Panc1 (cell line): ENCODE data around the gene ZKSCAN4. TPM values are rescaled to one million over a fixed set of nuclear protein-coding genes. Genes with fewer than 3 reads are reported as not detected.

Experiments used
- ATAC-seq: fragments of 200-7000 bp; cut with Tn5 transposase; 2 replicates; pipeline ENCODE4 v1.9.1; 2020; ENCODE audit warnings: mild to moderate bottlenecking, moderate library complexity
- BruUV-seq: library from RNA; stranded (reverse); fragments of 400-500 nt; replicated peaks from 2 replicates; lab custom pipeline; 2021; lab: Mats Ljungman, UMichigan
- CTCF ChIA-PET: fragments of 300-600 bp; sonication (Branson Sonifier 250); formaldehyde crosslinking; loops from one replicate; lab custom pipeline; 2022; ENCODE audit warnings: antibody characterized with exemption; lab: Charles Lee
- POLR2A ChIA-PET: fragments of 300-600 bp; sonication (Branson Sonifier 250); formaldehyde crosslinking; loops from one replicate; lab custom pipeline; 2022; ENCODE audit warnings: antibody characterized with exemption; lab: Charles Lee
- DNase-seq: peaks from one replicate; pipeline ENCODE4 v3.0.0-alpha.2; 2010; ENCODE audit warnings: low read depth, low spot score
- H3K27ac ChIP-seq: 2 replicates; pipeline ENCODE4 v1.5.1; 2011; ENCODE audit warnings: mild to moderate bottlenecking, low read length, inconsistent platforms
- H3K27me3 ChIP-seq: fragments of 200-500 bp; sonication (Bioruptor generic); 2 replicates; pipeline ENCODE4 v1.6.0; 2014; ENCODE audit warnings: low read length, inconsistent platforms; ENCODE audit not compliant: control insufficient read depth, insufficient read depth
- H3K36me3 ChIP-seq: fragments of 200-500 bp; sonication (Bioruptor generic); 2 replicates; pipeline ENCODE4 v1.5.1; 2014; ENCODE audit warnings: inconsistent platforms, mild to moderate bottlenecking, low read length, moderate library complexity; ENCODE audit not compliant: control insufficient read depth, insufficient read depth
- H3K4me1 ChIP-seq: 2 replicates; pipeline ENCODE4 v1.5.1; 2011; ENCODE audit warnings: inconsistent platforms, mild to moderate bottlenecking, low read length, moderate library complexity; ENCODE audit not compliant: control insufficient read depth, insufficient read depth
- H3K4me3 ChIP-seq, 2 experiments: 2 replicates each; pipeline ENCODE4 v1.5.1; 2011 to 2012; ENCODE audit warnings: low read depth in 2 of 2, low read length in 2 of 2, mild to moderate bottlenecking in 2 of 2, inconsistent platforms in 1 of 2, moderate library complexity in 1 of 2
- H3K9me3 ChIP-seq: fragments of 200-500 bp; sonication (Bioruptor generic); 2 replicates; pipeline ENCODE4 v1.5.1; 2014; ENCODE audit warnings: low read depth, mild to moderate bottlenecking, inconsistent platforms, low read length, moderate library complexity; ENCODE audit not compliant: control insufficient read depth, insufficient read depth
- POLR2AphosphoS5 ChIP-seq: IDR thresholded peaks from 2 replicates; pipeline ENCODE4 v1.6.1; 2012; ENCODE audit warnings: mild to moderate bottlenecking, low read depth, low read length, moderate library complexity
- SIN3A ChIP-seq: IDR thresholded peaks from 2 replicates; pipeline ENCODE4 v1.6.1; 2012; ENCODE audit warnings: low read depth, mild to moderate bottlenecking, low read length, moderate library complexity, borderline replicate concordance; ENCODE audit not compliant: insufficient read depth
- TCF7L2 ChIP-seq: IDR thresholded peaks from 2 replicates; pipeline ENCODE4 v1.6.1; 2011; ENCODE audit warnings: mild to moderate bottlenecking, low read depth, low read length, inconsistent platforms
- in situ Hi-C: cut with HindIII; loops from 2 replicates; pipeline ENCODE4 v1.10.0; 2016; ENCODE audit warnings: low sequenced_read_pairs, low pct_unique_long_range_greater_than_20kb
- intact Hi-C: fragments of 100-400 bp; cut with micrococcal nuclease; formaldehyde crosslinking; loops from one replicate; pipeline ENCODE4 v1.10.0; 2022; ENCODE audit not compliant: unreplicated experiment
- total RNA-seq: library from RNA; stranded (reverse); gene quantifications from one replicate; pipeline ENCODE4 v1.2.1, GENCODE V29; 2021; ENCODE audit not compliant: unreplicated experiment
- TF ChIP-seq, protein P1 (sequence below), 2 experiments: IDR thresholded peaks; 2 replicates each; pipeline ENCODE4 v1.6.1; 2011 to 2012; ENCODE audit warnings: low read depth in 2 of 2, control low read depth in 1 of 2, low read length in 1 of 2, mild to moderate bottlenecking in 1 of 2, moderate library complexity in 1 of 2; ENCODE audit not compliant: insufficient read depth in 1 of 2
- TF ChIP-seq, protein P2 (sequence below): fragments of 450-650 bp; IDR thresholded peaks from 2 replicates; pipeline ENCODE4 v1.5.1; 2017; ENCODE audit warnings: mild to moderate bottlenecking

The ZKSCAN4 gene
- total RNA-seq, 1 experiment from 2014 or later, result 4.4 TPM

DNA sequence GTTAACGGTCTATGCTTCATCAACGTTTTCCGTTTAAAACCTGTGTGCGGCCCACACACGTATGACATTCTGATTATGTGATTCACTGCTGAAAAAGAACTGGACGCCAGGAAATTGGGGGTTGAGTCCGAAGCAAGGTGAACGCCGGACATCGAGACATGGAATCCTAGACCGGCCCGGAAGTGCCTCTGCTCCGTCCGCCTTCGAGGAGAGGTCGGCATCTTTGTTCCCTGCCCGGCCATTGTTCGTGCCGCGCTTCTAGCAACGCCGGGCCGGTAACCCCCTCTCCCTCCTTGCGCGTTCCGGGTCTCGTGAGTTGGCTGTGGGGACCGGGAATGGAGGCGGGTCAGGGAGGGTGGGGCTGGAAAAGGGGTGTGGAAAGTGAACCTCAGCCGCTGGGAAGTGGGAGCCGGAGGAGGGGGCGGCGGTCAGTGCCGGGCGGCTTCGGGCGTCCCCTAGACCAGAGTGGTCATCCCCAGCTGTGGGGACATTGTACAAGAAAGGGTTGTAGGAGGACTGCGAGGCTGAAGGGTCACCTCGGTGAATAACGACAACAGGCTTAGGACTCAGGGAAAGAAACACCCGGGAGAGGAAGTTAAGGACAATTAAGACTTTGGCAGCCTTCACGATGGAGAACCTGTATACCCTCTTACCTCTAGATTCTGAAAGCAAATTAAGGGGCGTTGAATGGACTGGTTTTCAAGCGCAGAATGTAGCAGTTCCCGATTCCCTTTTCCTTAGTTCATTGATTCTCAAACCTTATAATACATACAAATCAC, 26.8 kb downstream of the ZKSCAN4 start, which contains the start of gene ZSCAN9:
Gene ZSCAN9, plus strand, starts transcription at position 220 of the 779 bp plus-strand sequence. CDS start 1,810 bp downstream, outside the sequence.
- BruUV-seq, result no TSS peak
- peak; percentile 96 for ATAC-seq
- Histone ChIP-seq H3K4me1 (peaks cover 15% of the 10 kb centered on the region), H3K27ac (peak within 1 kb of the TSS; percentile 98), H3K27me3 (no peaks in the 10 kb centered on the region), H3K9me3 (no peaks in the 10 kb centered on the region), H3K4me3 (peak within 1 kb of the TSS; percentile 77 to 96), H3K36me3 (peaks cover 8% of the 10 kb centered on the region; the same call in 1 of the 2 replicates)
- ChIA-PET POLR2A (no interaction called here), CTCF (no interaction called here)
- no peak for DNase-seq
- in situ Hi-C loops, result no loop called here
- TF ChIP-seq, protein P1, sequence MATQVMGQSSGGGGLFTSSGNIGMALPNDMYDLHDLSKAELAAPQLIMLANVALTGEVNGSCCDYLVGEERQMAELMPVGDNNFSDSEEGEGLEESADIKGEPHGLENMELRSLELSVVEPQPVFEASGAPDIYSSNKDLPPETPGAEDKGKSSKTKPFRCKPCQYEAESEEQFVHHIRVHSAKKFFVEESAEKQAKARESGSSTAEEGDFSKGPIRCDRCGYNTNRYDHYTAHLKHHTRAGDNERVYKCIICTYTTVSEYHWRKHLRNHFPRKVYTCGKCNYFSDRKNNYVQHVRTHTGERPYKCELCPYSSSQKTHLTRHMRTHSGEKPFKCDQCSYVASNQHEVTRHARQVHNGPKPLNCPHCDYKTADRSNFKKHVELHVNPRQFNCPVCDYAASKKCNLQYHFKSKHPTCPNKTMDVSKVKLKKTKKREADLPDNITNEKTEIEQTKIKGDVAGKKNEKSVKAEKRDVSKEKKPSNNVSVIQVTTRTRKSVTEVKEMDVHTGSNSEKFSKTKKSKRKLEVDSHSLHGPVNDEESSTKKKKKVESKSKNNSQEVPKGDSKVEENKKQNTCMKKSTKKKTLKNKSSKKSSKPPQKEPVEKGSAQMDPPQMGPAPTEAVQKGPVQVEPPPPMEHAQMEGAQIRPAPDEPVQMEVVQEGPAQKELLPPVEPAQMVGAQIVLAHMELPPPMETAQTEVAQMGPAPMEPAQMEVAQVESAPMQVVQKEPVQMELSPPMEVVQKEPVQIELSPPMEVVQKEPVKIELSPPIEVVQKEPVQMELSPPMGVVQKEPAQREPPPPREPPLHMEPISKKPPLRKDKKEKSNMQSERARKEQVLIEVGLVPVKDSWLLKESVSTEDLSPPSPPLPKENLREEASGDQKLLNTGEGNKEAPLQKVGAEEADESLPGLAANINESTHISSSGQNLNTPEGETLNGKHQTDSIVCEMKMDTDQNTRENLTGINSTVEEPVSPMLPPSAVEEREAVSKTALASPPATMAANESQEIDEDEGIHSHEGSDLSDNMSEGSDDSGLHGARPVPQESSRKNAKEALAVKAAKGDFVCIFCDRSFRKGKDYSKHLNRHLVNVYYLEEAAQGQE (IDR thresholded peaks at IDR 0.05; ENCODE audit: insufficient read depth in 1 of 2, low read depth in 2 of 2, low read length in 1 of 2), result no peak
- peak; percentile 99 for TF ChIP-seq TCF7L2
- TF ChIP-seq SIN3A, result 0 out of 2 replicates have a peak, but pooled peaks have one; percentile 52
- peak; percentile 82 for TF ChIP-seq POLR2AphosphoS5
- intact Hi-C loops, result no loop called here

DNA sequence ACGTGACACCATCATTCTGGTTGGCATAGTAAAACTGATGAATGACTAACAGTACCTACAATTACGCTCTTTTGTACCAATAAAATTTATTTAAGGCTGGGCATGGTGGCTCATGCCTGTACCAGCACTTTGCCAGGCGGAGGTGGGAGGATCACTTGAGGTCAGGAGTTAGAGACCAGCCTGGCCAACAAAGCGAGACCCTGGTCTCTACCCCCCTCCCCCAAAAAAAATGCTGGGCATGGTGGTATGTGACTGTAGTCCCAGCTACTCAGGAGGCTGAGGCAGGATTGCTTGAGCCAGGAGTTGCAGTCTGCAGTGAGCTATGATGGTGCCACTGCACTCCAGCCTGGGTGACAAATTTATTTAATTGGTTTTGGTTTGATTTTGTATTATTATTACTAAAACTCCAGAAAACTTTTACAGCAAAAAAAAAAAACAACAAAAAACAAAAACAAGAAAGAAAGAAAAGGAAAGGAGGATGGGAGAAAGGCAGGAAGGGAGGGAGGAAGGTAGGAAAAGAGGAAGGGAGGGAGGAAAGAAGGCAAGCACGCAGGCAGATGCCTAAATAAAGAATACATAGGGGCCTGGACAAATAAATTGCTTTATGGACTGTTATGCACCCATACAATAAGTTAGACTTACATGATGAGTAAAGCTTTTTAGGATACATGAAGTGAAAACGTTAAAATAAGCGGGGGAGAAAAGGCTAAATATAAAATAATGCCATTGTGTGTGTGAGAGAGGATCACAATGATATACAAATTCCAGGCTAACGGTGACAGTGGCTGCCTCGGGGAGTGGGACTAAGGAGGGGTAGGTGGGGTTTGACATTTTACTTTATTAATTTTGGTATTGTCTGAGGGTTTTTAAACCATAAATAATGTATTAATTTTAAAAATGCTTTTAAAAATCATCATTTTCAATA, 27.7 kb downstream of the ZKSCAN4 start:
- BruUV-seq, result TSS peak; percentile 98
- ChIA-PET CTCF (interaction anchor here (0.7 kb wide), 1 partner anchor 55 kb away, joined by 5 read pairs; no protein-coding TSS in a partner anchor), POLR2A (interaction anchor here (0.7 kb wide), 1 partner anchor 42 kb away, joined by 9 read pairs; the partner anchor contains the start of gene ZSCAN26)
- in situ Hi-C loops, result no loop called here
- intact Hi-C loops, result loop anchor here (5.0 kb wide), 1 partner anchor 113 kb away; the partner anchor contains the start of gene ZSCAN31
- TF ChIP-seq, protein P1 (IDR thresholded peaks at IDR 0.05; ENCODE audit: insufficient read depth in 1 of 2, low read depth in 2 of 2, low read length in 1 of 2), result no peak
- TF ChIP-seq SIN3A, result no peak
- no peak for TF ChIP-seq POLR2AphosphoS5
- TF ChIP-seq TCF7L2, result no peak
- TF ChIP-seq, protein P2, sequence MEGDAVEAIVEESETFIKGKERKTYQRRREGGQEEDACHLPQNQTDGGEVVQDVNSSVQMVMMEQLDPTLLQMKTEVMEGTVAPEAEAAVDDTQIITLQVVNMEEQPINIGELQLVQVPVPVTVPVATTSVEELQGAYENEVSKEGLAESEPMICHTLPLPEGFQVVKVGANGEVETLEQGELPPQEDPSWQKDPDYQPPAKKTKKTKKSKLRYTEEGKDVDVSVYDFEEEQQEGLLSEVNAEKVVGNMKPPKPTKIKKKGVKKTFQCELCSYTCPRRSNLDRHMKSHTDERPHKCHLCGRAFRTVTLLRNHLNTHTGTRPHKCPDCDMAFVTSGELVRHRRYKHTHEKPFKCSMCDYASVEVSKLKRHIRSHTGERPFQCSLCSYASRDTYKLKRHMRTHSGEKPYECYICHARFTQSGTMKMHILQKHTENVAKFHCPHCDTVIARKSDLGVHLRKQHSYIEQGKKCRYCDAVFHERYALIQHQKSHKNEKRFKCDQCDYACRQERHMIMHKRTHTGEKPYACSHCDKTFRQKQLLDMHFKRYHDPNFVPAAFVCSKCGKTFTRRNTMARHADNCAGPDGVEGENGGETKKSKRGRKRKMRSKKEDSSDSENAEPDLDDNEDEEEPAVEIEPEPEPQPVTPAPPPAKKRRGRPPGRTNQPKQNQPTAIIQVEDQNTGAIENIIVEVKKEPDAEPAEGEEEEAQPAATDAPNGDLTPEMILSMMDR, result no peak
- H3K4me3 ChIP-seq, result peak overlapping the region; percentile 77 to 96
- H3K27ac ChIP-seq, result peak overlapping the region; percentile 98
- H3K9me3 ChIP-seq, result no peaks in the 10 kb centered on the region
- peaks cover 22% of the 10 kb centered on the region for H3K4me1 ChIP-seq
- ATAC-seq (no peak), DNase-seq (no peak)
- peaks cover 8% of the 10 kb centered on the region; the same call in 1 of the 2 replicates for H3K36me3 ChIP-seq
- no peaks in the 10 kb centered on the region for H3K27me3 ChIP-seq
